PFSK-1 (cell line): ENCODE measurements around the gene DHX35.

Experiments used
- POLR2AphosphoS5 ChIP-seq: IDR thresholded peaks from 2 replicates; pipeline ENCODE4 v1.6.1; 2012; ENCODE audit warnings: low read depth, mild to moderate bottlenecking, control low read depth, low read length, moderate library complexity
- TAF1 ChIP-seq: IDR thresholded peaks from 2 replicates; pipeline ENCODE4 v1.6.1; 2012; ENCODE audit warnings: low read length, control low read depth, borderline replicate concordance; ENCODE audit not compliant: insufficient read depth
- TF ChIP-seq, protein P1 (sequence below), 2 experiments: IDR thresholded peaks; 2 replicates each; pipeline versions ENCODE4 v1.6.1 to v1.8.0; 2011 to 2012; ENCODE audit warnings: low read depth in 2 of 2, low read length in 2 of 2, control low read depth in 1 of 2, inconsistent platforms in 1 of 2, mild to moderate bottlenecking in 1 of 2, moderate library complexity in 1 of 2; ENCODE audit not compliant: insufficient read depth in 1 of 2

GRCh38 chr20:38990728-38991127 lies 28.6 kb downstream of the DHX35 start:
- no peak for TF ChIP-seq POLR2AphosphoS5
- TF ChIP-seq, protein P1, sequence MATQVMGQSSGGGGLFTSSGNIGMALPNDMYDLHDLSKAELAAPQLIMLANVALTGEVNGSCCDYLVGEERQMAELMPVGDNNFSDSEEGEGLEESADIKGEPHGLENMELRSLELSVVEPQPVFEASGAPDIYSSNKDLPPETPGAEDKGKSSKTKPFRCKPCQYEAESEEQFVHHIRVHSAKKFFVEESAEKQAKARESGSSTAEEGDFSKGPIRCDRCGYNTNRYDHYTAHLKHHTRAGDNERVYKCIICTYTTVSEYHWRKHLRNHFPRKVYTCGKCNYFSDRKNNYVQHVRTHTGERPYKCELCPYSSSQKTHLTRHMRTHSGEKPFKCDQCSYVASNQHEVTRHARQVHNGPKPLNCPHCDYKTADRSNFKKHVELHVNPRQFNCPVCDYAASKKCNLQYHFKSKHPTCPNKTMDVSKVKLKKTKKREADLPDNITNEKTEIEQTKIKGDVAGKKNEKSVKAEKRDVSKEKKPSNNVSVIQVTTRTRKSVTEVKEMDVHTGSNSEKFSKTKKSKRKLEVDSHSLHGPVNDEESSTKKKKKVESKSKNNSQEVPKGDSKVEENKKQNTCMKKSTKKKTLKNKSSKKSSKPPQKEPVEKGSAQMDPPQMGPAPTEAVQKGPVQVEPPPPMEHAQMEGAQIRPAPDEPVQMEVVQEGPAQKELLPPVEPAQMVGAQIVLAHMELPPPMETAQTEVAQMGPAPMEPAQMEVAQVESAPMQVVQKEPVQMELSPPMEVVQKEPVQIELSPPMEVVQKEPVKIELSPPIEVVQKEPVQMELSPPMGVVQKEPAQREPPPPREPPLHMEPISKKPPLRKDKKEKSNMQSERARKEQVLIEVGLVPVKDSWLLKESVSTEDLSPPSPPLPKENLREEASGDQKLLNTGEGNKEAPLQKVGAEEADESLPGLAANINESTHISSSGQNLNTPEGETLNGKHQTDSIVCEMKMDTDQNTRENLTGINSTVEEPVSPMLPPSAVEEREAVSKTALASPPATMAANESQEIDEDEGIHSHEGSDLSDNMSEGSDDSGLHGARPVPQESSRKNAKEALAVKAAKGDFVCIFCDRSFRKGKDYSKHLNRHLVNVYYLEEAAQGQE (IDR thresholded peaks at IDR 0.05; ENCODE audit: insufficient read depth in 1 of 2, low read depth in 2 of 2, low read length in 2 of 2) = no peak
- TF ChIP-seq TAF1 = no peak
